Panc1 (cell line): ENCODE results near the gene PAFAH1B2.
A peak's percentile ranks its signal among the peaks of the same experiment; 100 is the strongest.

Experiments
- CTCF ChIP-seq: fragments of 450-650 bp; IDR thresholded peaks from 2 replicates; pipeline ENCODE4 v1.5.1; 2017; ENCODE audit warnings: mild to moderate bottlenecking
- POLR2AphosphoS5 ChIP-seq: IDR thresholded peaks from 2 replicates; pipeline ENCODE4 v1.6.1; 2012; ENCODE audit warnings: mild to moderate bottlenecking, low read depth, low read length, moderate library complexity
- SIN3A ChIP-seq: IDR thresholded peaks from 2 replicates; pipeline ENCODE4 v1.6.1; 2012; ENCODE audit warnings: low read depth, mild to moderate bottlenecking, low read length, moderate library complexity, borderline replicate concordance; ENCODE audit not compliant: insufficient read depth
- TF ChIP-seq, protein P1 (sequence below), 2 experiments: IDR thresholded peaks; 2 replicates each; pipeline ENCODE4 v1.6.1; 2011 to 2012; ENCODE audit warnings: low read depth in 2 of 2, control low read depth in 1 of 2, low read length in 1 of 2, mild to moderate bottlenecking in 1 of 2, moderate library complexity in 1 of 2; ENCODE audit not compliant: insufficient read depth in 1 of 2

GRCh38 chr11:117223741-117224689 lies 79.9 kb downstream of the PAFAH1B2 start:
- TF ChIP-seq CTCF (no peak), SIN3A (no peak), POLR2AphosphoS5 (0 out of 2 replicates have a peak, but pooled peaks have one; percentile 6)
- TF ChIP-seq, protein P1, sequence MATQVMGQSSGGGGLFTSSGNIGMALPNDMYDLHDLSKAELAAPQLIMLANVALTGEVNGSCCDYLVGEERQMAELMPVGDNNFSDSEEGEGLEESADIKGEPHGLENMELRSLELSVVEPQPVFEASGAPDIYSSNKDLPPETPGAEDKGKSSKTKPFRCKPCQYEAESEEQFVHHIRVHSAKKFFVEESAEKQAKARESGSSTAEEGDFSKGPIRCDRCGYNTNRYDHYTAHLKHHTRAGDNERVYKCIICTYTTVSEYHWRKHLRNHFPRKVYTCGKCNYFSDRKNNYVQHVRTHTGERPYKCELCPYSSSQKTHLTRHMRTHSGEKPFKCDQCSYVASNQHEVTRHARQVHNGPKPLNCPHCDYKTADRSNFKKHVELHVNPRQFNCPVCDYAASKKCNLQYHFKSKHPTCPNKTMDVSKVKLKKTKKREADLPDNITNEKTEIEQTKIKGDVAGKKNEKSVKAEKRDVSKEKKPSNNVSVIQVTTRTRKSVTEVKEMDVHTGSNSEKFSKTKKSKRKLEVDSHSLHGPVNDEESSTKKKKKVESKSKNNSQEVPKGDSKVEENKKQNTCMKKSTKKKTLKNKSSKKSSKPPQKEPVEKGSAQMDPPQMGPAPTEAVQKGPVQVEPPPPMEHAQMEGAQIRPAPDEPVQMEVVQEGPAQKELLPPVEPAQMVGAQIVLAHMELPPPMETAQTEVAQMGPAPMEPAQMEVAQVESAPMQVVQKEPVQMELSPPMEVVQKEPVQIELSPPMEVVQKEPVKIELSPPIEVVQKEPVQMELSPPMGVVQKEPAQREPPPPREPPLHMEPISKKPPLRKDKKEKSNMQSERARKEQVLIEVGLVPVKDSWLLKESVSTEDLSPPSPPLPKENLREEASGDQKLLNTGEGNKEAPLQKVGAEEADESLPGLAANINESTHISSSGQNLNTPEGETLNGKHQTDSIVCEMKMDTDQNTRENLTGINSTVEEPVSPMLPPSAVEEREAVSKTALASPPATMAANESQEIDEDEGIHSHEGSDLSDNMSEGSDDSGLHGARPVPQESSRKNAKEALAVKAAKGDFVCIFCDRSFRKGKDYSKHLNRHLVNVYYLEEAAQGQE (IDR thresholded peaks at IDR 0.05; ENCODE audit: insufficient read depth in 1 of 2, low read depth in 2 of 2, low read length in 1 of 2): no peak
